GM12878 (cell line): Measurements from ENCODE around the gene ACKR2. TPM values are rescaled to one million over a fixed set of nuclear protein-coding genes. Genes with fewer than 3 reads are reported as not detected.
"Not testable (repeated sequence)": the region's sequence is repeated elsewhere in the genome, so short reads cannot be mapped to it uniquely, and the experiment has no call there.

Experiments
- ATAC-seq: fragments of 200-7000 bp; cut with Tn5 transposase; 3 replicates; pipeline ENCODE4 v1.9.1; 2020; ENCODE audit warnings: mild to moderate bottlenecking, moderate library complexity
- BruUV-seq: library from RNA; stranded (reverse); fragments of 400-500 nt; replicated peaks from 2 replicates; lab custom pipeline; 2021; lab: Mats Ljungman, UMichigan
- CTCF ChIA-PET: fragments of 300-600 bp; sonication (Branson Sonifier 250); formaldehyde crosslinking; extraction: SDS; loops from one replicate; lab custom pipeline; 2021; ENCODE audit warnings: inconsistent platforms; lab: Yijun Ruan, JAX
- POLR2A ChIA-PET: fragments of 350-600 bp; formaldehyde crosslinking; extraction: SDS; loops from one replicate; lab custom pipeline; 2021; ENCODE audit warnings: inconsistent platforms; lab: Charles Lee
- RAD21 ChIA-PET: fragments of 300-600 bp; sonication (Branson Sonifier 250); formaldehyde crosslinking; loops from one replicate; lab custom pipeline; 2023; ENCODE audit warnings: antibody characterized with exemption; ENCODE audit not compliant: unreplicated experiment; lab: Charles Lee
- SMC1A ChIA-PET: fragments of 300-600 bp; sonication (Branson Sonifier 250); formaldehyde crosslinking; loops from one replicate; lab custom pipeline; 2023; ENCODE audit not compliant: unreplicated experiment, uncharacterized antibody; lab: Charles Lee
- DNase-seq: peaks from one replicate; pipeline ENCODE4 v3.0.0-alpha.2; 2011; ENCODE audit warnings: low read depth, low spot score
- FAIRE-seq: peaks from 3 replicates; lab custom pipeline; 2011; peaks lifted over from hg19 to GRCh38; lab: Jason Lieb, UNC
- H2AFZ ChIP-seq: 2 replicates; pipeline ENCODE4 v1.6.0; 2011; ENCODE audit warnings: low read depth, low read length, control low read depth; ENCODE audit not compliant: control insufficient read depth
- H3K27ac ChIP-seq: 2 replicates; pipeline ENCODE4 v1.5.1; 2011; ENCODE audit warnings: control low read depth; ENCODE audit not compliant: control insufficient read depth, insufficient read depth
- H3K27me3 ChIP-seq, 2 experiments: replicated peaks in 1 of 2; 2 replicates each; pipeline versions ENCODE4 v1.6.0 to v1.6.1; 2011; ENCODE audit warnings: low read length in 1 of 2; ENCODE audit not compliant: control insufficient read depth in 2 of 2, insufficient read depth in 2 of 2
- H3K36me3 ChIP-seq, 2 experiments: 2 replicates each; pipeline ENCODE4 v1.5.1; 2011; ENCODE audit warnings: low read length in 1 of 2; ENCODE audit not compliant: control insufficient read depth in 2 of 2, insufficient read depth in 2 of 2
- H3K4me1 ChIP-seq: 2 replicates; pipeline ENCODE4 v1.6.1; 2011; ENCODE audit warnings: mild to moderate bottlenecking, low read length, moderate library complexity, mixed read lengths; ENCODE audit not compliant: control insufficient read depth, insufficient read depth
- H3K4me2 ChIP-seq: 2 replicates; pipeline ENCODE4 v1.6.0; 2011; ENCODE audit warnings: control low read depth; ENCODE audit not compliant: control insufficient read depth, insufficient read depth
- H3K4me3 ChIP-seq: fragments of 200-600 bp; sonication (generic); 2 replicates; pipeline ENCODE4 v1.5.1; 2016
- H3K79me2 ChIP-seq: 2 replicates; pipeline ENCODE4 v1.6.0; 2011; ENCODE audit warnings: low read length; ENCODE audit not compliant: control insufficient read depth, insufficient read depth
- H3K9ac ChIP-seq: 2 replicates; pipeline ENCODE4 v1.8.0; 2011; ENCODE audit warnings: low read length, control low read depth, mixed read lengths; ENCODE audit not compliant: control insufficient read depth, insufficient read depth
- H3K9me3 ChIP-seq: replicated peaks from 3 replicates; pipeline ENCODE4 v1.5.1; 2011; ENCODE audit warnings: mild to moderate bottlenecking, low read length; ENCODE audit not compliant: control insufficient read depth, insufficient read depth
- H4K20me1 ChIP-seq: 2 replicates; pipeline ENCODE4 v1.6.0; 2011; ENCODE audit not compliant: control insufficient read depth, insufficient read depth
- ATF3 ChIP-seq: IDR thresholded peaks from 2 replicates; pipeline ENCODE4 v1.6.1; 2011; ENCODE audit warnings: low read depth, mild to moderate bottlenecking, low read length, moderate library complexity, borderline replicate concordance; ENCODE audit errors: extremely low read depth
- CBFB ChIP-seq: IDR thresholded peaks from 2 replicates; pipeline ENCODE4 v1.6.1; 2016; ENCODE audit warnings: antibody characterized with exemption, low read depth
- KLF5 ChIP-seq: fragments of 450-650 bp; IDR thresholded peaks from 2 replicates; pipeline ENCODE4 v1.6.1; 2014; ENCODE audit warnings: mild to moderate bottlenecking; ENCODE audit not compliant: partially characterized antibody
- NBN ChIP-seq: fragments of 450-650 bp; IDR thresholded peaks from 2 replicates; pipeline ENCODE4 v1.6.1; 2016
- NFXL1 ChIP-seq: fragments of 450-650 bp; IDR thresholded peaks from 2 replicates; pipeline ENCODE4 v1.6.1; 2017; ENCODE audit warnings: antibody characterized with exemption, mild to moderate bottlenecking, borderline replicate concordance
- NRF1 ChIP-seq: conservative IDR thresholded peaks from 2 replicates; pipeline ENCODE4 v1.6.1; 2011; ENCODE audit warnings: mild to moderate bottlenecking, low read depth, low read length, improper control_type of control experiment
- TAF1 ChIP-seq: IDR thresholded peaks from 2 replicates; pipeline ENCODE4 v1.6.1; 2011; ENCODE audit warnings: mild to moderate bottlenecking, low read depth, low read length, borderline replicate concordance
- ZBTB40 ChIP-seq: fragments of 450-650 bp; IDR thresholded peaks from 2 replicates; pipeline ENCODE4 v1.6.1; 2016; ENCODE audit warnings: mild to moderate bottlenecking, moderate library complexity, borderline replicate concordance
- WGBS: methylation state at CpG from one replicate; pipeline ENCODE4 v1.1.6; 2016; ENCODE audit warnings: low lambda C conversion rate; ENCODE audit not compliant: insufficient replicate concordance, insufficient coverage; ENCODE audit errors: missing lambda C conversion rate; 5-methylcytosine and 5-hydroxymethylcytosine counted together
- in situ Hi-C: fragments of 300-500 bp; cut with MboI; formaldehyde crosslinking; loops from 9 replicates; pipeline ENCODE4 v1.14.3; 2018; ENCODE audit warnings: mixed read lengths
- intact Hi-C: fragments of 100-400 bp; cut with micrococcal nuclease; formaldehyde crosslinking; loops from one replicate; pipeline ENCODE4 v1.14.2; 2022; ENCODE audit not compliant: unreplicated experiment
- polyA plus RNA-seq, 11 experiments: library from polyadenylated mRNA; depleted of rRNA in 4 of 11; unstranded in 6 of 11; stranded (reverse) in 5 of 11; fragments of >200 nt; fragmentation: Nextera tagmentation in 4 of 11; fragmentation: Illumina TruSeq in 1 of 11; extraction: Ambion mirVana in 4 of 11; extraction: Trizol in 1 of 11; gene quantifications; 1 replicate in 1 of 11; 2 replicates in 10 of 11; pipeline versions ENCODE4 v1.2.1 to v1.2.3, GENCODE V29; 2011 to 2016; ENCODE audit warnings: inconsistent platforms in 2 of 11, missing spikeins in 2 of 11, low read depth in 1 of 11
- total RNA-seq, 4 experiments: library from RNA; depleted of rRNA in 3 of 4; stranded (reverse); fragments of >200 nt in 3 of 4; fragmentation: Illumina TruSeq in 1 of 4; extraction: Trizol in 1 of 4; gene quantifications; 2 replicates each; pipeline versions ENCODE4 v1.2.1 to v1.2.3, GENCODE V29; 2013 to 2021
- TF ChIP-seq, protein P1 (sequence below): IDR thresholded peaks from 2 replicates; pipeline ENCODE4 v1.6.1; 2012; ENCODE audit warnings: low read depth, low read length, improper control_type of control experiment

Gene ACKR2
- total and polyA plus RNA-seq, 10 of the 15 experiments (the other 5 are each of a cell fraction or from before 2014, with no cell fraction given) = 0.05 to 0.91 (median 0.23) TPM; not detected in 2

GRCh38 chr3:42807929-42808328 is 1.3 kb upstream of the ACKR2 start (continued):
- TF ChIP-seq ZBTB40 = no peak
- TF ChIP-seq TAF1 = no peak
- no peak for TF ChIP-seq NRF1
- no peak for TF ChIP-seq NFXL1
- TF ChIP-seq ATF3 = no peak
- TF ChIP-seq NBN = no peak
- TF ChIP-seq, protein P1, sequence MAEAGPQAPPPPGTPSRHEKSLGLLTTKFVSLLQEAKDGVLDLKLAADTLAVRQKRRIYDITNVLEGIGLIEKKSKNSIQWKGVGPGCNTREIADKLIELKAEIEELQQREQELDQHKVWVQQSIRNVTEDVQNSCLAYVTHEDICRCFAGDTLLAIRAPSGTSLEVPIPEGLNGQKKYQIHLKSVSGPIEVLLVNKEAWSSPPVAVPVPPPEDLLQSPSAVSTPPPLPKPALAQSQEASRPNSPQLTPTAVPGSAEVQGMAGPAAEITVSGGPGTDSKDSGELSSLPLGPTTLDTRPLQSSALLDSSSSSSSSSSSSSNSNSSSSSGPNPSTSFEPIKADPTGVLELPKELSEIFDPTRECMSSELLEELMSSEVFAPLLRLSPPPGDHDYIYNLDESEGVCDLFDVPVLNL = no peak
- no peak for TF ChIP-seq CBFB
- TF ChIP-seq KLF5 = no peak

DNA sequence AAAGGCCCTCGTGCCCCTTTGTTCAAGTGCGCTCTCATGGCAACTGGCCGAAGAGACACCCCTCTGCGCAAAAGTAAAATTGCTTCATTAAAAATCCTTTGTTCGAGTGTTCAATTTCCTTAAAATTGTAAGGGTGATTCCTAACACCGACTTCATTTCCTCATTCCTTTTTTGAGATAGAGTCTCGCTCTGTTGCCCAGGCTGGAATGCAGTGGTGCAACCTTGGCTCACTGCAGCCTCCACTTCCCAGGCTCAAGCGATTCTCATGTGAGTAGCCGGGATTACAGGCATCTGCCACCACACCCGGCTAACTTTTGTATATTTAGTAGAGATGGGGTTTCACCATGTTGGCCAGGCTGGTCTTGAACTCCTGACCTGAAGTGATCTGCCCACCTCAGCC is 1.5 kb downstream of the ACKR2 start:
- BruUV-seq, H2AFZ ChIP-seq: not testable (repeated sequence)

More for the DNA sequence above, 1.5 kb downstream of the ACKR2 start:
- RAD21 ChIA-PET, H3K36me3 ChIP-seq, H4K20me1 ChIP-seq, SMC1A ChIA-PET, intact Hi-C loops, ATAC-seq, H3K9ac ChIP-seq, DNase-seq, CTCF ChIA-PET, H3K27ac ChIP-seq, H3K27me3 ChIP-seq, H3K9me3 ChIP-seq, H3K4me3 ChIP-seq, H3K4me1 ChIP-seq, H3K4me2 ChIP-seq, FAIRE-seq, in situ Hi-C loops, H3K79me2 ChIP-seq: not testable (repeated sequence)
- WGBS = 67% methylated on average over 10 of the region's 10 CpGs
- POLR2A ChIA-PET = interaction anchor here (0.7 kb wide), 1 partner anchor 384 kb away, joined by 6 read pairs; no protein-coding TSS in a partner anchor
